Measurements from ENCODE around the gene VWA3B.
A peak's percentile ranks its signal among the peaks of the same experiment; 100 is the strongest.
"Not testable (repeated sequence)": the region's sequence is repeated elsewhere in the genome, so short reads cannot be mapped to it uniquely, and the experiment has no call there.

The VWA3B gene

DNA sequence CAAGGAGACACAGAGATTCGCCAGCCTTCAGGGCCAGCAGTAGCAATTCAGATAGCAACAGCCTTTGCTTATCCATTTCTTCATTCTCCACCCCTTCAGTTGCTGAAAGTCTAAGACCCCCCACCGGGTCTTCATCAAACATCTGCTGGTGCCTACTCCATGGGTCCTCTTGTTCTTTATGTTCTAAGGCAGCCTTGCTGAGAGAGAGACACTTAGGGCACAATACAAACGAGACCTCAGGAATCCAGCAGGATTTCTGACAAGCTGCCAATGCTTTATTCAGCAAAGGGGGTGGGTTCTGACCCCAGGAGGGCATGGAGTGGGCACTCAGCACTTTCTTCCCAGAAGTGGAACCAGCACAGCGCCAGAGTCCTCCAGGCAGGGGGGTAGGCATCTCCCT is 223.0 kb downstream of the VWA3B start:
- Histone ChIP-seq H4K20me1 (no peaks in the 10 kb centered on the region), H3K9me3 (replicated peaks in 1 of 11) (no peaks in the 10 kb centered on the region), H3K4me3 (no peak overlapping the region), H3K27ac (no peak overlapping the region), H3K36me3 (no peaks in the 10 kb centered on the region), H3K27me3 (no peaks in the 10 kb centered on the region), H3K9ac (no peak overlapping the region), H3K4me2 (no peak overlapping the region), H3K4me1 (no peaks in the 10 kb centered on the region)
- no peak for TF ChIP-seq Cebpa-rat (IDR thresholded peaks at IDR 0.05)

- no peak for TF ChIP-seq Cebpa-rat (IDR thresholded peaks at IDR 0.05)
- Histone ChIP-seq H3K4me2 (no peak overlapping the region), H3K9ac (no peak overlapping the region), H3K9me3 (replicated peaks in 1 of 11) (no peaks in the 10 kb centered on the region), H3K36me3 (no peaks in the 10 kb centered on the region), H4K20me1 (no peaks in the 10 kb centered on the region), H3K4me3 (no peak overlapping the region), H3K27ac (no peak overlapping the region), H3K27me3 (no peaks in the 10 kb centered on the region), H3K4me1 (no peaks in the 10 kb centered on the region)
Measured at GRCh38 chr2:98311090-98311489, 224.1 kb downstream of the VWA3B start.

GRCh38 chr2:98311771-98312545 is 225.0 kb downstream of the VWA3B start:
- no peak overlapping the region for H3K4me2 ChIP-seq
- H3K36me3 ChIP-seq = no peaks in the 10 kb centered on the region
- no peaks in the 10 kb centered on the region for H3K4me1 ChIP-seq
- TF ChIP-seq Cebpa-rat (IDR thresholded peaks at IDR 0.05) = no peak
- no peaks in the 10 kb centered on the region for H4K20me1 ChIP-seq
- H3K27me3 ChIP-seq = no peaks in the 10 kb centered on the region
- H3K4me3 ChIP-seq = no peak overlapping the region
- H3K27ac ChIP-seq = no peak overlapping the region
- no peak overlapping the region for H3K9ac ChIP-seq
- H3K9me3 ChIP-seq (replicated peaks in 1 of 11) = no peaks in the 10 kb centered on the region

GRCh38 chr2:98313492-98314250 is 226.7 kb downstream of the VWA3B start:
- Histone ChIP-seq H3K27me3 (no peaks in the 10 kb centered on the region), H3K4me2 (no peak overlapping the region), H3K9me3 (replicated peaks in 1 of 11) (peaks cover 0 to 11% (median 2%) of the 10 kb centered on the region in 11 experiments; a peak in 7 of 22 replicates), H3K27ac (no peak overlapping the region), H4K20me1 (no peaks in the 10 kb centered on the region), H3K4me1 (no peaks in the 10 kb centered on the region), H3K4me3 (no peak overlapping the region), H3K9ac (no peak overlapping the region), H3K36me3 (no peaks in the 10 kb centered on the region)
- TF ChIP-seq Cebpa-rat (IDR thresholded peaks at IDR 0.05) = no peak

GRCh38 chr2:98314251-98314650 is 227.3 kb downstream of the VWA3B start:
- no peaks in the 10 kb centered on the region for H3K36me3 ChIP-seq
- no peak overlapping the region for H3K9ac ChIP-seq
- H3K4me3 ChIP-seq = no peak overlapping the region
- no peaks in the 10 kb centered on the region for H4K20me1 ChIP-seq
- H3K4me2 ChIP-seq = no peak overlapping the region
- H3K4me1 ChIP-seq = no peaks in the 10 kb centered on the region
- H3K27me3 ChIP-seq = no peaks in the 10 kb centered on the region
- TF ChIP-seq Cebpa-rat (IDR thresholded peaks at IDR 0.05) = no peak
- H3K9me3 ChIP-seq (replicated peaks in 1 of 11) = peaks cover 3 to 17% (median 7%) of the 10 kb centered on the region in 11 experiments; a peak in 14 of 22 replicates
- no peak overlapping the region for H3K27ac ChIP-seq

- Histone ChIP-seq H3K9ac (no peak overlapping the region), H4K20me1 (no peaks in the 10 kb centered on the region), H3K4me1 (no peaks in the 10 kb centered on the region), H3K27ac (no peak overlapping the region), H3K36me3 (peaks cover 0 to 4% (median 0%) of the 10 kb centered on the region in 11 experiments; a peak in 2 of 22 replicates), H3K27me3 (no peaks in the 10 kb centered on the region), H3K9me3 (replicated peaks in 1 of 11) (peaks cover 20 to 34% (median 24%) of the 10 kb centered on the region in 11 experiments), H3K4me2 (no peak overlapping the region), H3K4me3 (no peak overlapping the region)
- TF ChIP-seq Cebpa-rat (IDR thresholded peaks at IDR 0.05) = no peak
Measured at GRCh38 chr2:98315957-98316356, 229.0 kb downstream of the VWA3B start.

GRCh38 chr2:98317214-98317613 is 230.2 kb downstream of the VWA3B start:
- H3K4me1 ChIP-seq = no peaks in the 10 kb centered on the region
- no peak overlapping the region for H3K4me3 ChIP-seq
- H3K4me2 ChIP-seq = no peak overlapping the region

GRCh38 chr2:98320171-98320570 is 233.2 kb downstream of the VWA3B start:
- H3K27ac ChIP-seq, H3K27me3 ChIP-seq, H3K9ac ChIP-seq, H4K20me1 ChIP-seq, H3K36me3 ChIP-seq, H3K4me2 ChIP-seq, H3K4me1 ChIP-seq: not testable (repeated sequence)
- Histone ChIP-seq H3K4me3 (0 out of 20 replicates have a peak overlapping the region, but pooled peaks of 1 of the 10 experiments have one; percentile 19), H3K9me3 (replicated peaks in 1 of 11) (peaks cover 42 to 62% (median 50%) of the 10 kb centered on the region in 11 experiments)

More at GRCh38 chr2:98317214-98317613, 230.2 kb downstream of the VWA3B start:
- Histone ChIP-seq H3K9me3 (replicated peaks in 1 of 11) (peaks cover 32 to 47% (median 37%) of the 10 kb centered on the region in 11 experiments), H3K36me3 (peaks cover 0 to 8% (median 0%) of the 10 kb centered on the region in 11 experiments; a peak in 3 of 22 replicates), H3K27ac (no peak overlapping the region), H4K20me1 (no peaks in the 10 kb centered on the region), H3K9ac (no peak overlapping the region), H3K27me3 (no peaks in the 10 kb centered on the region)
- no peak for TF ChIP-seq Cebpa-rat (IDR thresholded peaks at IDR 0.05)

GRCh38 chr2:98324181-98324580 is 237.2 kb downstream of the VWA3B start:
- no peaks in the 10 kb centered on the region for H3K27me3 ChIP-seq
- no peak overlapping the region for H3K9ac ChIP-seq
- H3K9me3 ChIP-seq (replicated peaks in 1 of 11) = peaks cover 37 to 61% (median 44%) of the 10 kb centered on the region in 11 experiments

More at GRCh38 chr2:98324181-98324580, 237.2 kb downstream of the VWA3B start:
- no peak overlapping the region for H3K27ac ChIP-seq
- H3K36me3 ChIP-seq = peaks cover 0 to 8% (median 0%) of the 10 kb centered on the region in 11 experiments; a peak in 3 of 22 replicates
- H3K4me1 ChIP-seq = no peaks in the 10 kb centered on the region
- H3K4me3 ChIP-seq = no peak overlapping the region
- no peak overlapping the region for H3K4me2 ChIP-seq
- TF ChIP-seq Cebpa-rat (IDR thresholded peaks at IDR 0.05) = 0 out of 22 replicates have a peak, but pooled peaks of 1 of the 11 experiments have one; percentile 17
- no peaks in the 10 kb centered on the region for H4K20me1 ChIP-seq
